ENCODE data around the gene DGKG. TPM values are rescaled to one million over a fixed set of nuclear protein-coding genes. Genes with fewer than 3 reads are reported as not detected.

The DGKG gene
- total and polyA plus RNA-seq, 2 donors (not counting 1 experiment from before 2014, with no cell fraction given), result 0.67 to 10.9 TPM

DNA sequence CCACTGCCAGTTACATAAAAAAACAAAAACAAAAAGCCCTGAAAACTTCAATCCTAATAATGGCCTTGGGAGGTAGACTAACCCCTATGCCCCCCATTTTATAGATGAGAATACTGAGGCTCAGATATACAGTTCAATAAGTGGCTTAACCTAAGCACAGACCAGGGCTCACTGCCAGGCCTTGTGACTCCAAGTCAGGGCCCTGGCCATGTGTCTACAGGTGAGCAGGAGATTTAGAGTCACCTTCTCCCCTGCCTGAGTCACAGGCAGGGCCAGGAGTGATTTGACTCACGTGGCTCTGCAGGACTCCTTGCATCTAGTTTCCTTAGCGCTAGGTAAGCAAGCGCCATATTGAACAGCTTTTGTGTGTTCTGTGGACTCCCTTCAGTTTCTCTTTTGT, 154.5 kb downstream of the DGKG start:
- H3K27me3 Mint-ChIP-seq, result no peaks in the 10 kb centered on the region
- no peak overlapping the region for H2AFZ ChIP-seq (ENCODE audit: insufficient read depth, low read depth, low read length, poor library complexity, severe bottlenecking)
- H3K4me3 Mint-ChIP-seq, result no peak overlapping the region
- H4K20me1 ChIP-seq (ENCODE audit: control insufficient read depth, insufficient read depth, low read length, poor library complexity, severe bottlenecking), result no peaks in the 10 kb centered on the region
- no peaks in the 10 kb centered on the region for H3K79me2 ChIP-seq (ENCODE audit: control insufficient read depth, insufficient read depth, low read length)
- H3K4me2 ChIP-seq (replicated peaks; ENCODE audit: low read depth, low read length, poor library complexity, severe bottlenecking), result no peak overlapping the region
- H3K9me3 ChIP-seq (ENCODE audit: control extremely low read depth in 1 of 3, control insufficient read depth in 2 of 3, insufficient read depth in 1 of 3, low read length in 2 of 3), result no peaks in the 10 kb centered on the region
- no peak for TF ChIP-seq EZH2 (IDR thresholded peaks at IDR 0.05; ENCODE audit: borderline replicate concordance, insufficient read depth, low read depth, low read length, poor library complexity, severe bottlenecking)
- TF ChIP-seq, protein P1, sequence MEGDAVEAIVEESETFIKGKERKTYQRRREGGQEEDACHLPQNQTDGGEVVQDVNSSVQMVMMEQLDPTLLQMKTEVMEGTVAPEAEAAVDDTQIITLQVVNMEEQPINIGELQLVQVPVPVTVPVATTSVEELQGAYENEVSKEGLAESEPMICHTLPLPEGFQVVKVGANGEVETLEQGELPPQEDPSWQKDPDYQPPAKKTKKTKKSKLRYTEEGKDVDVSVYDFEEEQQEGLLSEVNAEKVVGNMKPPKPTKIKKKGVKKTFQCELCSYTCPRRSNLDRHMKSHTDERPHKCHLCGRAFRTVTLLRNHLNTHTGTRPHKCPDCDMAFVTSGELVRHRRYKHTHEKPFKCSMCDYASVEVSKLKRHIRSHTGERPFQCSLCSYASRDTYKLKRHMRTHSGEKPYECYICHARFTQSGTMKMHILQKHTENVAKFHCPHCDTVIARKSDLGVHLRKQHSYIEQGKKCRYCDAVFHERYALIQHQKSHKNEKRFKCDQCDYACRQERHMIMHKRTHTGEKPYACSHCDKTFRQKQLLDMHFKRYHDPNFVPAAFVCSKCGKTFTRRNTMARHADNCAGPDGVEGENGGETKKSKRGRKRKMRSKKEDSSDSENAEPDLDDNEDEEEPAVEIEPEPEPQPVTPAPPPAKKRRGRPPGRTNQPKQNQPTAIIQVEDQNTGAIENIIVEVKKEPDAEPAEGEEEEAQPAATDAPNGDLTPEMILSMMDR (IDR thresholded peaks at IDR 0.05), result no peak
- no peak overlapping the region for H3K27ac Mint-ChIP-seq
- WGBS (ENCODE audit: insufficient coverage), result 92% methylated on average over 3 of the region's 3 CpGs
- H3K4me3 ChIP-seq (ENCODE audit: control extremely low read depth in 1 of 5, extremely low read depth in 1 of 5, insufficient read depth in 1 of 5, low read depth in 2 of 5, low read length in 4 of 5), result no peak overlapping the region
- intact Hi-C loops (cut with micrococcal nuclease), result no loop called here
- peaks cover 13% of the 10 kb centered on the region for H3K4me1 Mint-ChIP-seq
- POLR2A ChIA-PET, result no interaction called here
- CTCF ChIA-PET, result no interaction called here
- H3K27ac ChIP-seq (ENCODE audit: low read length in 2 of 2), result no peak overlapping the region
- H3K27me3 ChIP-seq (replicated peaks in 1 of 4; ENCODE audit: control extremely low read depth in 1 of 4, control insufficient read depth in 3 of 4, insufficient read depth in 4 of 4, low read length in 3 of 4), result peaks cover 0 to 2% (median 0%) of the 10 kb centered on the region in 4 experiments
- H3K36me3 ChIP-seq (replicated peaks in 1 of 2; ENCODE audit: control extremely low read depth in 1 of 2, control insufficient read depth in 1 of 2, extremely low read depth in 1 of 2, insufficient read depth in 2 of 2, low read length in 1 of 2), result peaks cover 0 to 3% of the 10 kb centered on the region in 2 experiments
- H3K4me1 ChIP-seq (ENCODE audit: control insufficient read depth in 2 of 2, insufficient read depth in 2 of 2, low read length in 2 of 2), result peaks cover 3 to 5% of the 10 kb centered on the region in 2 donors
- no peaks in the 10 kb centered on the region for H3K9me3 Mint-ChIP-seq (ENCODE audit: insufficient read depth)
- H3K9ac ChIP-seq (ENCODE audit: low read length), result no peak overlapping the region
- ATAC-seq (ENCODE audit: low read depth) (no peak), DNase-seq (no peak)

DNA sequence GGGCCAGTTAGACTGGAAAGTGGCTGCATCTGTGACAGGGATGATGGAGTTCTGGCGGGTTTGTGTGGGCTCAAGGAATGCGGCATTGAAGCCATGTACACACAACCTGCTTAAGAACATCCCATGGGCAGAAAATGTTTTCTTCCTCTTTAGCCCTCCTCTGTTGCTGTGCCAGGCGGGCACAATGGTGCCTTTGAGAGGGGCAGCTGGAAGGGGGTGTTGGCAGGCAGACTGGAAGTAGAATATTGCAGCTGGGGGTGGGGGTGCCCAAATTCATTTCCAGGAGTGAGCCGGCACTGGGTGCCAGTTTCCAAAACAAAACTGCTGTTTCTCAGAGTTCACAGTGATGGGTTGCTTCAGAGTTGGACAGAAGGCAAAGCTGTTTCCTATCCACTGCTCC, 161.3 kb downstream of the DGKG start:
- H3K4me2 ChIP-seq (replicated peaks; ENCODE audit: low read depth, low read length, poor library complexity, severe bottlenecking), result no peak overlapping the region
- CTCF ChIA-PET, result no interaction called here
- DNase-seq, result no peak

More for the DNA sequence above, 161.3 kb downstream of the DGKG start:
- Histone ChIP-seq H3K9ac (ENCODE audit: low read length) (no peak overlapping the region), H3K79me2 (ENCODE audit: control insufficient read depth, insufficient read depth, low read length) (no peaks in the 10 kb centered on the region), H4K20me1 (ENCODE audit: control insufficient read depth, insufficient read depth, low read length, poor library complexity, severe bottlenecking) (no peaks in the 10 kb centered on the region), H3K9me3 (ENCODE audit: control extremely low read depth in 1 of 3, control insufficient read depth in 2 of 3, insufficient read depth in 1 of 3, low read length in 2 of 3) (no peaks in the 10 kb centered on the region), H3K36me3 (replicated peaks in 1 of 2; ENCODE audit: control extremely low read depth in 1 of 2, control insufficient read depth in 1 of 2, extremely low read depth in 1 of 2, insufficient read depth in 2 of 2, low read length in 1 of 2) (no peaks in the 10 kb centered on the region), H3K4me1 (ENCODE audit: control insufficient read depth in 2 of 2, insufficient read depth in 2 of 2, low read length in 2 of 2) (no peaks in the 10 kb centered on the region), H3K27me3 (replicated peaks in 1 of 4; ENCODE audit: control extremely low read depth in 1 of 4, control insufficient read depth in 3 of 4, insufficient read depth in 4 of 4, low read length in 3 of 4) (peaks cover 0 to 2% (median 0%) of the 10 kb centered on the region in 4 experiments), H3K4me3 (ENCODE audit: control extremely low read depth in 1 of 5, extremely low read depth in 1 of 5, insufficient read depth in 1 of 5, low read depth in 2 of 5, low read length in 4 of 5) (no peak overlapping the region), H3K27ac (ENCODE audit: low read length in 2 of 2) (no peak overlapping the region), H2AFZ (ENCODE audit: insufficient read depth, low read depth, low read length, poor library complexity, severe bottlenecking) (no peak overlapping the region)
- Mint-ChIP-seq H3K27me3 (peaks cover 2% of the 10 kb centered on the region), H3K27ac (no peak overlapping the region), H3K4me3 (no peak overlapping the region), H3K9me3 (ENCODE audit: insufficient read depth) (no peaks in the 10 kb centered on the region), H3K4me1 (no peaks in the 10 kb centered on the region)
- 100% methylated on average over 3 of the region's 4 CpGs for WGBS (ENCODE audit: insufficient coverage)
- intact Hi-C loops (cut with micrococcal nuclease), result no loop called here
- POLR2A ChIA-PET, result no interaction called here
- TF ChIP-seq, protein P1 (IDR thresholded peaks at IDR 0.05), result no peak
- no peak for TF ChIP-seq EZH2 (IDR thresholded peaks at IDR 0.05; ENCODE audit: borderline replicate concordance, insufficient read depth, low read depth, low read length, poor library complexity, severe bottlenecking)
- no peak for ATAC-seq (ENCODE audit: low read depth)

All from B cell (primary cell).